Renal cortical epithelial cell (primary cell): Measurements from ENCODE around the gene TEX11. TPM values are rescaled to one million over a fixed set of nuclear protein-coding genes. Genes with fewer than 3 reads are reported as not detected.
"Not testable (repeated sequence)": the region's sequence is repeated elsewhere in the genome, so short reads cannot be mapped to it uniquely, and the experiment has no call there.

Experiments
- DNase-seq: peaks from one replicate; pipeline ENCODE4 v3.0.0-alpha.2; 2011; ENCODE audit warnings: low read depth
- total RNA-seq: library from RNA; depleted of rRNA; stranded (reverse); fragments of >200 nt; gene quantifications from 2 replicates; pipeline ENCODE4 v1.2.3, GENCODE V29; 2014

TEX11 gene
- total RNA-seq, 1 donor from 2014 or later, result 0.05 TPM

- no peak for DNase-seq
Measured at GRCh38 chrX:70755850-70756249, 152.7 kb downstream of the TEX11 start.

- DNase-seq, result no peak
Measured at GRCh38 chrX:70754169-70754848, 154.2 kb downstream of the TEX11 start.

GRCh38 chrX:70733774-70734173 is 174.7 kb downstream of the TEX11 start:
- DNase-seq, result not testable (repeated sequence)

- not testable (repeated sequence) for DNase-seq
Measured at GRCh38 chrX:70727961-70728360, 180.6 kb downstream of the TEX11 start.

DNA sequence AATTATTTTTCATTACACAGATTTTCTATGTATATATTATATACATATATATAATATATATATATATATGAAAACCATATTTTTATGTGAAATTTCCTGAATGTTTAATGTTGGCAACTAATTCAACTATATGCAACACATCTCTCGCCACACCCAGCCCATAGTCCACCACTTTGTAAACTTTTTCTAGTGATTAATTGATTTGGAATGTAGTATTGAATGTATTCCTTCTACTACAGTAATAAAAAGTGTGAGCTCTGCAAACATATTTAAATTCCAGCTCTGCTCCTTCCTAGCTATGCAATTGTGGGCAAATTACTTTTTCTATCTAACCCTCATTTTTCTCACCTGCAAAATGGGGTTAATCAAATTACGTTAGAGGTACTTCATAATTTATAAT is 187.8 kb downstream of the TEX11 start:
- DNase-seq, result peak; percentile 1

DNA sequence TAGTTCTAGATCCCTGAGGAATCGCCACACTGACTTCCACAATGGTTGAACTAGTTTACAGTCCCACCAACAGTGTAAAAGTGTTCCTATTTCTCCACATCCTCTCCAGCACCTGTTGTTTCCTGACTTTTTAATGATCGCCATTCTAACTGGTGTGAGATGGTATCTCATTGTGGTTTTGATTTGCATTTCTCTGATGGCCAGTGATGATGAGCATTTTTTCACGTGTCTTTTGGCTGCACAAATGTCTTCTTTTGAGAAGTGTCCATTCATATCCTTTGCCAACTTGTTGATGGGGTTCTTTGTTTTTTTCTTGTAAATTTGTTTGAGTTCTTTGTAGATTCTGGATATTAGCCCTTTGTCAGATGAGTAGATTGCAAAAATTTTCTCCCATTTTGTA is 197.2 kb downstream of the TEX11 start:
- DNase-seq, result not testable (repeated sequence)

- no peak for DNase-seq
Measured at GRCh38 chrX:70694339-70695122, 214.0 kb downstream of the TEX11 start.

GRCh38 chrX:70679455-70679854 is 229.1 kb downstream of the TEX11 start:
- not testable (repeated sequence) for DNase-seq

- DNase-seq, result no peak
Measured at GRCh38 chrX:70675284-70675683, 233.2 kb downstream of the TEX11 start.

DNA sequence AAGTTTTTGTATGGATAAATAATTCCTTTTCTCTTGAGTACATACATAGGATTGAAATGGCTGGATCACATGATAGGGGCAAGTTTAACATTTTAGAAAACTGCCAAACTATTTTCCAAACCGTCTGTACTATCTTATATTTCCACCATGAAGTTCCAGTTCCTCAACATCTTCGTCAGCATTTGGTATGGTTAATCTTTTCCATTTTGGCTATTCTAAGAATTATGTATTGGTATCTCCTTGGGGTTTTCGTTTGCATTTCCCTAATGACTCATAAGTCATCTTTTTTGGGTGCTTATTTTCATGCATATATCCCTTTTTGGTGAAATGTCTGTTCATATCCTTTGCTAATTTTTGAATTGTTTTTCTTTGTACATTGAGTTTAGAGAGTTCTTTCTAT is 236.2 kb downstream of the TEX11 start:
- DNase-seq, result no peak

GRCh38 chrX:70669120-70669519 is 239.4 kb downstream of the TEX11 start:
- DNase-seq, result no peak

DNA sequence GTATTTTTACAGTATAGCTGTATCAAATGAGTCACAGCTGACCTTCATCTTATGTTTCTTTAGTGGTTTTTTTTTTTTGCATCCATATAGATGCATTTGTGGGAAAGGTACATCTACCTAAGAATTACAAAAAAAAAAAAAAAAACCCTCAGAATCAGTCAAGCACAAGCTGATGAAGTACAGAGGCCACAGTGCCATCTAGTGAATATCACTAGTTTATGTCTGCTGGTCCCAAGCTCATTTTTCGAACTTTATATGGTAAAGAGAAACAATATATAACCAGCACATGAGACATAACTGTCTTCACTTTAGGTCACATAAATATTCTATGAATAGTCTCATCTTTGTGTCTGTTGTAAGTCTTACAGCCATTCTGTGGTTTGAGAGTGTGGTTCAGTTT is 243.8 kb downstream of the TEX11 start:
- peak; percentile 34 for DNase-seq

DNA sequence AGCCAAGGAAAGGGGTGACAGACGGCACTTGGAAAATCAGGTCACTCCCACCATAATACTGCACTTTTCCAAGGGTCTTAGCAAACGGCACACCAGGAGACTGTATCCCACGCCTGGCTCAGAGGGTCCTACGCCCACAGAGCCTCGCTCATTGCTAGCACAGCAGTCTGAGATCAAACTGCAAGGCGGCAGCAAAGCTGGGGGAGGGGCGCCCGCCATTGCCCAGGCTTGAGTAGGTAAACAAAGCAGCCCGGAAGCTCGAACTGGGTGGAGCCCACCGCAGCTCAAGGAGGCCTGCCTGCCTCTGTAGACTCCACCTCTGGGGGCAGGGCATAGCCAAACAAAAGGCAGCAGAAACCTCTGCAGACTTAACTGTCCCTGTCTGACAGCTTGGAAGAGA is 247.4 kb downstream of the TEX11 start:
- DNase-seq, result not testable (repeated sequence)

- DNase-seq, result not testable (repeated sequence)
Measured at GRCh38 chrX:70657546-70657945, 251.0 kb downstream of the TEX11 start.

- no peak for DNase-seq
Measured at GRCh38 chrX:70656304-70656703, 252.2 kb downstream of the TEX11 start.

DNA sequence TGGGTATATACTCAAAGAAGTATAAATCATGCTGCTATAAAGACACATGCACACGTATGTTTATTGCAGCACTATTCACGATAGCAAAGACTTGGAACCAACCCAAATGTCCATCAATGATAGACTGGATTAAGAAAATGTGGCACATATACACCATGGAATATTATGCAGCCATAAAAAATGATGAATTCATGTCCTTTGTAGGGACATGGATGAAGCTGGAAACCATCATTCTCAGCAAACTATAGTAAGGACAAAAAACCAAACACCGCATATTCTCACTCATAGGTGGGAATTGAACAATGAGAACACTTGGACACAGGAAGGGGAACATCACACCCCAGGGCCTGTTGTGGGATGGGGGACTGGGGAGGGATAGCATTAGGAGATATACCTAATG is 260.6 kb downstream of the TEX11 start:
- not testable (repeated sequence) for DNase-seq

DNA sequence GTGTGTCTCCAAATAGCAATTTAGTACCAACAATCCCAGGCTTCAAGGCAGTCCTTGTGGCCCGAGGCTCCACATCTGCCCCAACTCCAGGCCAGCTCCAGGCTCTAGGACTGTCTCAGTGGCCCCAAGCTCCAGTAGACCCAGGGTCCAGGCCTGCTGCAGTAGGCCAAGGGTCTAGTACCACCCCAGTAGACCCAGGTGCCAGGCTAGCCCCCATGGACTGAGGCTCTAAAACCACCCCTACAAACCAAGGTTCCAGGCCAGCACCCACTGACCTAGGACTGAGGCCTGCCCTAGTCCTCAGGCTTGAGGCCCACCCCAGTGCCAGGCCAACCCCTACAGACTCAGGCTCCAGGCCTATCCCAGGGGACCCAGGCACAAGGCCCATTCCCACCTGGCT is 272.3 kb downstream of the TEX11 start:
- DNase-seq, result no peak

GRCh38 chrX:70635669-70636068 is 272.8 kb downstream of the TEX11 start:
- DNase-seq, result no peak

DNA sequence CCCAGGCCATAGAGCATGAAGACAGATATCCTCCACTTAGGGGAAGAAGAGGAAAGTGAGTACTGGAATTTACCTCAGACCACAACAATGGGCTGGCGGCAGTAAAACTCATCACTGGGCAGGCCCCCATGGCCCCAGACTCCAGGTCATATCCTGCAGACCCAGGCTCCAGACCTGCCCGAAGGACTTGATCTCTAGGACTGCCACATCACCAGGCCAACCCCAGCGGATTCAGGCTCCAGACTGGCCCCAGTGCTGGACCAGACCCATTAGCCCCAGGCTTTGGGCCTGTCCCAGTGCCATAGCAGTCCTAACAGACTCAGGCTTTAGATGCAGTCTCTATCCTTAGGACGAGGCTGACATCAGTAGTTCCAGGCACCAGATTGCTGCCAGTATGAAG is 273.3 kb downstream of the TEX11 start:
- no peak for DNase-seq

DNA sequence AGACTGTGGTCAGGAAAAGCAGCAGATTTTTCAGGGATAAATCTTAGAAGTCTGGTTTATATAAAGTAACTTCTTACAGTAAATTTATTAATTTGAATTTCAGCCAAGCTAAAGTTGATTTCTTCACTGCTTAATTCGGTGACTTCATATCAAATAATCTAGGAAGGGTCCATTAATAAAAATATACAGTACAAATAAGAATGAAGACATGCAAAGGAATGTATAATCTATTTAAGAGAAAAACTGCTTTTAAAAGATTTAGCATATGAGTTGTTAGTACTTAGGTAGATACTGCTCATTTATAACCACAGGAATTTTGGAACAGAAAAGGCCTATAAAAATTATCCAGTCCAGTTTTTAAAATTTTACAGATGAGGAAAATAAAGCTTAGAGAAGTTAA is 286.8 kb downstream of the TEX11 start:
- no peak for DNase-seq

DNA sequence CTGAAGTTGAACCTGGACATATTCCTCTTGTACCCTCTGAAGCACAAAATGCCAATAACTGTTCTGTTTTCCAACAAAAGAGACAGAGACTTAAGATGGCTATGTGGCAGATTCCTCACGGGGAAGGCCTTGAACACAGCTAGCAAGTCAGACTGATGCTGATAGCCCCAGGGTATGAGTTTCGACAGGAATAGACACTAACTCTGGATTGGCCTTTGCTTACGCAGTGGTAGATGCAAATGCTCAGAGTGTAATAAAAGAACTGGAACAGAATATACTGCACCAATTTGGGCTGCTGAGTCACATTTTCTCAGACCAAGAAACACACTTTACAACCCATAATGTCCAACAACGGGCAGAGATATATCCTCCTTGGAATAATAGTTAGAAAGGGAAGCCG is 290.0 kb downstream of the TEX11 start:
- no peak for DNase-seq

- DNase-seq, result no peak
Measured at GRCh38 chrX:70613295-70613694, 295.2 kb downstream of the TEX11 start.

GRCh38 chrX:70605352-70605751 is 303.2 kb downstream of the TEX11 start:
- DNase-seq, result no peak
